GM18867 (cell line): Measurements from ENCODE around the gene LUZP1.

Experiments
- ATAC-seq: cut with Tn5 transposase; IDR thresholded peaks from one replicate; pipeline ENCODE4 v1.9.1; 2021; ENCODE audit warnings: mild to moderate bottlenecking, moderate library complexity; ENCODE audit not compliant: unreplicated experiment

Gene LUZP1

DNA sequence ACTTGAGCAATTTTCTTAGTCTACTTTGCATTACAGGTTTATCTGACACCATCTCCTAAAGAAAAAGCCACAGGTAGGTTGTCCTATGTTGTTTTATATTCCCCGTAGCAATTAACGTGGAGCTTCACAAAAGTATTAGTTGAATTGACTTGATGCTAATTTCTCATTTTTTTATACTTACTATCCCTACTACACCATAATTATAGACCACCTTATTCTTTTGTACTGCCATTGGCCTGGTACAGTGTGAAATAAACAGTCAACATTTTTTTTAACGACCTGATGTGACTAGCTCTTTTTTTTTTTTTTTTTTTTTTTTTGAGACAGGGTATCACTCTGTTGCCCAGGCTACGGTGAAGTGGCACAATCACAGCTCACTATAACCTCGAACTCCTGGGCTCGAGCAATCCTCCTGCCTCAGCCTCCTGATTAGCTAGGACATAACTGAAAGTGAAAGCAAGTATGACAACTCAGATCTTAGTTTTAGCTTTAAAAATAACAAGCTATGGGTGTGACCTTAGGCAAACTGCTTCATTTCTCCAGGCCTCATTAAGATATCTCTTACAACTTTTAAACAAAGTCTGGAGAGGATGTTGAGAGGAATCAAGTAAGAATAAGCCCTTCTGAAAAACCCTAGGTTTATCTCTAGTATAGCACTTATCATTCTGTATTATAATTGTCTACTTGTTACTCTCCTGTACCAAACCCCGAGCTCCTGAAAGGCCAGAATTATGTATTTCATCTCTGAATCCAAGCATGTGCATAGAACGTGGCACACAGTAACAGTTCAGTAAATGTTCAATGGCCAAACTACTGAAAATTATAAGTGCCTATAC is 49.5 kb downstream of the LUZP1 start:
- ATAC-seq: no peak

DNA sequence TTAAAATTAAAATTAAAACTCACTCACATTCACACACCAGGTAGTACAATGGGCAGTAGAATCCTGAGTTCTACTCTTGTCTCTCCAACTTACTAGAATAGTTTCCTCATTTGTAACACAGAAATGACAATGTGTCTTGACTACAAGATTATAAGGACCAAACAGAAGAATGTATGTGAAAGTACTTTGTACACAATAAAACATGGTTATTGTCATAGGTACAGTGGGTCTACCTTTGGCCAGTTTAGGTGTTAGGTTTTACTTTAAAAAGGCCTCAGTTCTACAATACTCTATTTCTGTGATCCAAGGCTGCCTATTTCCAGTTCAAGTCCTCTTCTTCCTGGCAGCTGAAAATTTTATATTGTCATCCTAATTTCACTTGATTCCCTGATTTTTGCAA is 50.2 kb downstream of the LUZP1 start:
- no peak for ATAC-seq

DNA sequence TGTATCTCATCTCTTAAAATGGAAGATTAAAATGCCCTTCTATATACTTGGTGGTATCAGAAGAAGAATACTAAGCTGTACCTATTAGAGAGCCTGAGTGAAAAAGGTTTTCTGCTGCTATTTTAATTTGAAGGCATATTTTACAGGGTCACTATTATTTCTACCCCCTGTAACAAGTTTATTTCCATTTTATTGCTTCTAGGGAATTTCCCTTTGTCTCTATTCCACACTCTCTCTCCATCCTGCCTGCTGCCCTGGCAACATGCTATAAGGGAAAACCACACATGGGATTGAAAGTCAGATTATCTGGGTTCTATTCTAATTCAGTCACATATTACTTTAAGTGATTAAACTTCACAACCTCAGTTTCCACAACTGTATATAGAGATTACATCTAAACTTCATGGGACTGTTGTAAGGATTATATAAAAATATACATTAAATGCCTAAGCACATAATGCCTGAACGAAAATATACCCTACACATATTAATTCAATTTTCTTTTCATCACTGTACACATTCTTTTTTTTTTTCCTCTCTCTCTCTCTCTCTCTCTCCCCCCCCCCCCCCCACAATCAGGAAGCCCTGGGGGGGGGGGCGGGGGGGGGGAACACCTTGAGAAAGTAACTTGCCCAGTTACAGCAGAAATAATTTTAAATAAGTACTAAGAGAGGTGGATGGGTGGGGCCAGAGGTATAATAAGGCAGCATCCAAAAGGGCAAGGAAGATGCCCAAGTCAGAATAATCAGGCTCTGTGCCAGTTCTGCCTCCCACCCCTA is 51.5 kb downstream of the LUZP1 start:
- ATAC-seq: no peak

DNA sequence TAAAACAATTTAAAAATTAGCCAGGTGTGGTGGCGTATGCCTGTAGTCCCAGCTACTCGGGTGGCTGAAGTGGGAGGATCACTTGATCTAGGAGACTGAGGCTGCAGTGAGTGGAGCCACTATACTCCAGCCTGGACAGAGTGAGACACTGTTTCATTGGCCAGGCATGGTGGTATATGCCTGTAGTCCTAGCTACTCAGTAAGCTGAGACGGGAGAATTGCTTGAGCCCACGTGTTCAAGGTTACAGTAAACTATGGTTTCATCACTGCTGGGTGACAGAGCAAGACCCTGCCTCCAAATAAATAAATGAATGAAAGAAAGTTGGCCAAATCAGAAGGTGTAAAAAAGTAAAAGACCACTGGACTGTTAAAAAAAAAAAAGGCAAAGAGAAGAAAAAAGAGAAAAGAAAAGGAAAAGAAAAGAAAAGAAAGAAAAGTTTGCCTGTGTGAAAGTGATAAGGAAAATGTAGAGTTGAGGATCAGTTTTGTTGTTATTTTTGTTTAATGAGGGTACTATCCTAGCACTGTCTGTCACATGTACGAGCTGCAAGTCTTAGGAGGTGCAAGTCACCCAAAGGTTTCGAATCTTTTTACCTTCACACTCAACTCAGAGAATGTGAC is 52.3 kb downstream of the LUZP1 start:
- no peak for ATAC-seq

DNA sequence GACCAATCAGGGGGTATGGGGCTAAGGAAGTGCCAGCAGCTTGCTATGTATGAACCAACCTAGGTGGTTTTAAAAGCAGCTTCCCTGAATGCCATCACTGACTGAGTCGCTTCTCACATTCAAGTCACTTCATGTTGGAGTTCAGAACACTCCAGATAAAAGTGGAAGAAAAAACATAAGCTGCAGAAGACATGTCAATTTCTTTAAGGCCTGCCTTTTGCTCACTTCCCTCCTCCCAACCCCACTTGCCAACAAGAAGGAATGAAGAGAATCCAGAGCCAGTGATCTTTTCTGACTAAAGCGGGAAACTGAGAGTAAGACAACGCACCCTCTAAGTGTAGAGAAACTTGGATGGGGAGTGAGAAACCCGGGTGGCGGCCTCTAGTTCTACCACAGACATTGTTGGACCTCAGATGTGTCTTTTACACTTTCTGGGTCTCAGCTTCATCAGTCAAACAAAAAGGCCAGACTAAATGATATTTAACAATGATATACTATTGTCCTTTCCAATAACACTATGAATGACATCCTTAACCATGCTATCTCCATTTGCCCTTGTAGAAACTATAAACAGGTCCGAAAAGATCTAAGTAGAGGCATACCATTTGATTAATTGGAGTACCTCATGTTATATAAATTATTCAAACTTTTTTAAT is 54.1 kb downstream of the LUZP1 start:
- ATAC-seq: no peak

DNA sequence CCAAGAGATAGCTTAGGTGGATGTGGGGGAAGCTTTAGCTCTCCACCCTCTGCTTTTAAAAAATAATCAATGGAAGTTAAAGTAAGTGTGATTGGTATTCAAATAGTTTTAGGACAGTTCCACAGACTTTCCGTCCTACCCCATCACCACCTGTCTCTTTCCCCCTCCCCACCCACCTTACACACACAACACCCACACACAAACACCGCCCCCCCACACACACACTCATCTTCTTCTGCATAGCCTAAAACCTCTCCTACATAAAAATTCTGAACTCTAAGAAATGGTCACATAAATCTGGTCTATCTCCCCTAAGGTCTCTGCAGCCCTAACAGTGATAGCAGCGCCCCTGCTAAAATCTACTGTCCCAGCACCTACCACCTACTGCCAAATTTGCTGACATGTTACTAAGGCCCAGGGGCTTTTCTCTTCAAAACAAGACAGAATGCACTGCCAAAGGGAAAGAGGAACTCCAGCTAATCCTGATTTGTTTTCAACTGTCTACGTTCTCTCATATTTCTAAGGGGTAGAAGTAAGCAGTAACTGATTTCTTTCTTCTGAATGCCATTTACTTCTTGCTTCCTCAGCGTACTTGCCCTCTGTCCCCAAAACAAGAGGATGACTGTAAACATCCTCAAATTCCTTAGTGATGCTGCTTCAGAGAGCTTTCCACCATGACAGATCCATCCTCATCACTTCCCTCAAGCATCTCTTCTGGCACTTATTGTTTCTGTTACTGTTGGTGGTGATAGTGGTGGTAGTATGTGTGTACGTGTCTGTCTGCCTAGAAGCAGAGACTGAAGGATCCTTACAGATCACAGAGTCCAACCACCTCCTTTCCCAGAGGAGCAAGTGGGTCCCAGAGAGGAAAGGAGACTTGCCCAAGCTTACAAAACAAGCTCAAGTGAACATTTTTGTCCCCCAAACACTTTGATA is 56.8 kb downstream of the LUZP1 start:
- ATAC-seq: no peak

DNA sequence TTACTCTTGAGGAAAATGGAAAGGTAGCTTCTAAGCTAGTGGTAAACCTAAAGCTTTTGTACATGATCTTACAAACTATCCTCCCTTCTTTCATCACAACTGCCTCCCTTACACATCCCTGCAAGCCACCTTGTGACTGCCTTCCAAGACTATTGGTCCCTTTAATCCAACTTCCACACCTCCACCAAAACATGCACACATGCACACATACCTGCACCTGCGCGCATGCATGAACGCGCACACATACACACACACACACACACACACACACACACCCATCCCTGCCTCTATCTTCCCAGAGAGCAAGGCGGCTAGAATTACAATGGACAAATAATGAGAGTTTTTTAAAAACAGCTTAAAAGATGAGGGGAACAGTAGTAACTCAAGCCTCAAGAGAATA is 58.3 kb downstream of the LUZP1 start:
- ATAC-seq: no peak

DNA sequence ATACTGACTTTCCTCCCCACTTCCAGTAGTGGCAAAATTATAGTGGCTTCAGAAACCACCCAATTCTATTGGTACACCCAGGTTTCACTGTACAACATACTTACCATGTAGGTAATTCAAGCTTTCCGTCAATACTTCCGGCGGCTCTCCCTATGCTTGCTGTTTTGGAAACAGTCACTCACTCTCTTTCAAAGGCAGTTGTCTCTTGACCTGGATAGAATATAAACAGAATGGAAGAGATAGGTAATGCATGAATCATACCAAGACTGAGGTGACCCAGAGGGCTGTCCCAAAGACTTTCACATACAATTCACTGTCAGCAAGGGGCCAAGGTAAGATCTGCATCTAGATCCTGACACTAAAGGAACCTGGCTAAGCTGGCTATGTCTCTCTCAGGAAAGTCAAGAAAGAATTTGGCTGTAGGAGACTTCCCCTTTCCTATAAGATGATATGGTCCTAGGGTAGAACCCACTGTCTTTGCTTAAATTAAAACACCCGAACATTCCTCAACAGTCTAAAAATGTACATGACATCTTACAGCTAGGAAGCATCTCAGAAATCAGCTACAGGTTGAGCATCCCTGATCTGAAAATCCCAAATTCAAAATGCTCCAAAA is 59.6 kb downstream of the LUZP1 start:
- ATAC-seq: no peak

DNA sequence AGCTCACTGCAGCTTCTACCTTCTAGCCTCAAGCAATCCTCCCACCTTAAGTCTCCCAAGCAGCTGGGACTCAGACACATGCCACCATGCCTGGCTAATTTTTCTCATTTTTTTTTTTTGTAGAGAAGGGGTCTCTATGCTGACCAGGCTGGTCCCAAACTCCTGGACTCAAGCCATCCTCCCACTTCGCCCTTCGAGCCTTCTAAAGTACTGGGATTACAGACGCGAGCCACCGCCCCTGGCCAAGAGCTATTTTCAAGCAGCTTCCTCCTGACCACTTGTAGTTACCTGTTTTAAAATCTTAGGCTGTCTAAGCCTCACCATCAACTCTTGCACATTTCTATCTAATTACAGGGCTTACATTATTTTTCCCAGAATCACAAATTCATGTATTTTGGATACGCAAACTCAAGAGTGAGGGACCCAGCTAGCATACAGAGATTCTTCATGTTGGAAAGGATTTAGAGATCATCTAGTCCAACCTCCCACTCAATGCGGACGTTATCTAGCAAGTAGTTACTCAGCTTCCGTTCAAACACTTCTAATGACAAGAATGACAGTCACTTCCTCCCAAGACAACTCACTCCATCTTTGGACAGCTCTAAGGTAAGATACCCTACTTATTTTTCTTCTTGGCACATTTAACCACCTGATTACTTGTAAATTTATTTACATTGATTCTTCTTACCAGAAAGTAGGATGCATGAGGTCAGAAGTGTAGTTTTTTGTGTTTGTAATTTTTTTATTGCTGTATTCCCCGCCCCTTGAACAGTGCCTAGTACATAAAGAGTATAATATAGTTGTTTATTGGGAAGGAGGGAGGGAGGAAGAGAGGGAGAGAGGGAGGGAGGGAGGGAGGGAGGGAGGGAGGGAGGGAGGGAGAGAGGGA is 65.4 kb downstream of the LUZP1 start:
- no peak for ATAC-seq

DNA sequence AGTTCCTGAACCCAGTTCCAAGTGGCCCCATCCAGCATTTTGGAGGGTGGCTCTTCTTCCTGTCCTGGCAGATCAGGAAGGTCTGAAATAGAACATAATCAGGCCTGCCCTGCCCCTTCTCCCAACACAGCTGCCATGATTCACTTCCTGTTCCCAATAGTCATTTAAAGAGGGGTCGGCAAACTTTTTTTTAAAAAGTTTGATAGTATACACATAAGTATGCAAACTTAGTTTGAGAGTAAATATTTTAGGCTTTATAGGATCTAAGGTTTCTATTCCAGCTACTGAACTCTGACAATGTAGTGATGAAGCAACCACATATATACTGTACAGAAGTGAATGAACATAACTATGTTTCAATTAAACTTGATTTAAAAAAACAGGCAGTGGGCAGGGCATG is 66.4 kb downstream of the LUZP1 start:
- no peak for ATAC-seq

DNA sequence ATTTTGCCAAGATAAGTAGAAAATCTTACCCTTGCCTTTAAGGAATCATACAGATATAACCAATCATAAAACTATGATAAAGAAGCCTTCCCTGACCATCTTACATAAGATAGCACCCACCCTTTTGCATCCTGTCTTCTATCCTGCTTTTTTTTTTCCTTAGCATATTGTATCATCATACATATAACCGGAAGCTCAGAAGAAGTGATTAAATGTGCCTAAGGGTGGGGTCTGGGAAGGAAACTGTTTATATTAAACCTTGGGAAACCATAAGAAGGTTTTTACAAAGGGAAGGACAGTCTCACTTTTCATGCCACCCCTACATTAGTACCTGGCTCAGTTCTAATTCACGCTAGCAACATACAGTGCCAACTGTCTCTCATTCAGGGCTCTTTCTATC is 66.8 kb downstream of the LUZP1 start:
- ATAC-seq: no peak

DNA sequence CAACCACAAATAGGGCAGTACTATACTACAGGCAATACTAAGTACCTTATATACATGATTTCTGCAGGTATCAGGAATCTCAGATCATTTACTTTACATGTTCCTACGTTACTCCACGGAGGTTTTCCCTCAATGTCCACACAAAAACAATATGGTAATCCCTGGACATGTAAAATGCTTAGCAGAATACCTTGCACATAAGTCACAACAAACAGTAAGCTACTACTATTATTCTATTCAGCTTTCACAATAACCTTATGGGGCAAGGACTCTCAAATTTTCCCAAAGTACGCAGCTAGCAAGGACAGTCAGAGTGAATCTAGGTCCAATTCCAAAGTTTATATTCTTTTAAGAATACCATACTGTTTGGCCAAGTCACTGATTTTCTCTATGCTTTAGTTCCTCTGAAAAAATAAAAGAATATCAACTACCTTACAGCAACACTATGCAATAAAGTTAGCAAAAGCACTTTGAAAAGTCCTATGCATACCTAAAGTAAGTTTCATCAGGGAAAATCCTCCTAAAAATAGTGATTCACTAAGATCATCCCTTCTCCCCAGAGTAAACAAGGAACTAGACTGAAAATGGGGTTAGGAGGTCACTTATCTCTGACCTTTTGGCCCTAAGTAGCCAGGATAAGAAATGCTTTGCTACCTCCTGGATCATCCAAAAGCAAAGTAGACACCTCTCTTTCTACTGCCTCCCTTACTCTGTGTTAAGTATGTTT is 67.4 kb downstream of the LUZP1 start:
- ATAC-seq: no peak

DNA sequence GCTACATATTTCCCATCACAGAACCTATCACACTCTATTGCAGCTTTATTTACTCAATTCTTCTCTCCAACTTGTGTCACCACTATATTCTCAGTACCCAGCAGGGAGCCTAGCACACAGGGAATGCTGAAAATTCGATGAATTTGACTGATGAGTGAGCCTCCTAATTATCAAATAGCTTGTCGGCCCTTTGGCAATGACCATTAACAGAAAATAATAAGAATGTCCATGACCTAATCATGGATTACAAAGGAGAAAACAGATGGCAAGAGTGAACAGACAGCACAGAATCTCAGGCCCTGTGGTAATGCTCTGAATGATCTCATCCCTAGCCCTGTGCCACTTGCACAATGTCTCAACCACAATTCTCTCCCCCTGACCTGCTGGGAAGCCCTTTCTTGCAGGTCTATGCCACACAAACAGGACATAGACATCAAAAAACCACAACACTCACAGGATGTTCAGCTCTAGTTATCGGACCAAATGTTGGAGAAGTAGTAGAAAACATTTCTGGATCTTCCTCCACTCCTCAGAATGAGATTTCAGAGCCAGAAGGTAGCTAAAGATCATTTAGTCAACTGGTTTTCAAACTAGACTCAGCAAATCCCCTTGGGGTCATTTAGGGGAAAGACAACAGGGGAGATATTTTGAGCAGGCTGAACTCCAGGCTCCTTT is 68.4 kb downstream of the LUZP1 start:
- no peak for ATAC-seq

DNA sequence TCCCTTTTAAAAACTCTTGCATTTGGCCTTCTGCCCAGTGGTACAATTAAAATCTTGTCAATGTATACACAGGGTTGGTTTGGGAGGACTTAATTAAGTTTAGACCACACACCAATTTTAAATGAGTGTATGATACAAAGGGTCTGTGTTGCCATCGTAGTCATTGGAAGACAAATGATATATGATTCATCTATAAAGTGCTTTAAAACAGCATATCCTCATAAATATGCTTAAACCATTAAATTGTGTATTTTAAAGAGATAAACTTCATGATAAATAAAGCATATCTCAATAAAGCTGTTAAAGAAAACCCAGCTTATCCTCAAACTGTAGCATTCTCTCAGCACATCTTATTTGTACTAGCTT is 69.5 kb downstream of the LUZP1 start:
- no peak for ATAC-seq

DNA sequence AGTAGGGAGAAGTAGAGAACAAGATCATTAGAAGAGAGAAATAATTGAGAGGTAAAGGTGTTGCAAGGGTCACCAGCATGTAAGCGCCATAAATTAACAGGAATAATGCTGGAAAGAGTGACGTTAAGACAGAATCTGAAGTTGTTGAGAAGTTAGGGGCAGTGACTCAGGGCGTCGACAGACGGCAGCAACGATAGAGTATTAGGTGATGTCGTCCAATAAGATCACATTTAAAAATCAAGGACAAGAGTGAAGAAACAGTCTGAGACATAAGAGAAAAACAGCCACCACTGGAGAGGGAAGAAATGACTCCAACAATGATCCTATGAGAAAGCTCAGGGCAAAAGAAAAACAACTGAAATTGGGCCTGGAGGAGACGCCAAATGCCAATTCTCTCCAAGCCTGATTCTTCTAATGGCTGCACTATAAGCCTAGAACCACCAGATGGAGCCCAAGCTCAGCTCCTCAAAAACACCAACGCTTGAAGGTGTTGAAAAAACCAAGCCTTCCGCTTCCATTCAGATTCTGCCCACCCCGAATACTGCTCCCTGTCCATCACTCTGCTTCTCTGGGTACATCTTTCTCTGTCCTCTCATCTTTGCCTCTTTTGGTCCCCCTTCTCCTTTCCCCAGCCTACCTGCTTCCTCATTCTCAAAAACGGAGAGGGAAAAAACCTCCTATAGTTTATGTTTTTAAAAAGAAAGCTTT is 70.0 kb downstream of the LUZP1 start:
- no peak for ATAC-seq

DNA sequence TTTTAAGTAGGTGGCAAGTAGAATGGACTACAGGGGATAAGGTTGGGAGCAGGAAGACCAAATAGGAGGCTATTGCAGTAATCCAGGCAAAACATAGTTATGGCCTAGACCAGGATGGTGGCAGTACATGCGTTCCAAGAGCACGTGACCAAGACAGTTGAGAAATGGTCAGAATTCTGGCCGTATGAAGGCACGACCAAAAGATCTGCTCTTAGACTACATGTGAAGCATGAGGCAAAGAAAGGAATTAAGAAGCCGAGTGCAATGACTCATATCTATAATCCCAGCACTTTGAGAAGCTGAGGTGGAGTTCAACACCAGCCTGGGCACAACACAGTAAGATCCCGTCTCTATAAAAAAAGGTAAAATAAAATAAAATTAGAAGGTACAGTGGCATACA is 71.3 kb downstream of the LUZP1 start:
- ATAC-seq: no peak

DNA sequence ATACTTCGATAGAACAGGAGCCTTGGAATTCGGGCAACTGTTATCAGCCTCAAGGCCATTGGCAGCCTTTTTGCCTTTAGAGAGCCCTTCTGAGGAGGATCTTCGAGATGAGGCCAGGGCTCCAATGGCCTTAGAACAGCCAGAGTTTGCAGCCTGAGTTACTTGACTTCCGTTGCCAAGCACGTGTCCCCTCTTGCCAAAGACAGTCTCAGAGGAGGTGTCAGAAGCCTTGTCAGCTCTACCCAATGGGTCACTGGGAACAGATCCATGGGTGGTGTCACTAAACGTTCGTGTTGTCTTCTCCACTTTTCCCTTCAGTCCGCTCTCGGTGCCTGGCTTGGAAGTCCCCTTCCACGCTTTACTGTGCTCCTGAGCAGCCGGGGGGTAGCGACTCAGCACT is 76.2 kb downstream of the LUZP1 start:
- no peak for ATAC-seq
